ENCODE results near the gene ESR1. TPM values are rescaled to one million over a fixed set of nuclear protein-coding genes. Genes with fewer than 3 reads are reported as not detected.

The ESR1 gene
- total RNA-seq, 1 donor from 2014 or later: not detected

- no peak for TF ChIP-seq CTCF (IDR thresholded peaks at IDR 0.05; ENCODE audit: unreplicated experiment)
- no peak overlapping the region for H3K4me3 Mint-ChIP-seq (ENCODE audit: low read depth)
- DNase-seq (ENCODE audit: low spot score, unreplicated experiment): no peak
- H3K9me3 Mint-ChIP-seq (ENCODE audit: low read depth): no peaks in the 10 kb centered on the region
- no peak overlapping the region for H3K27ac Mint-ChIP-seq
- H3K4me1 Mint-ChIP-seq (ENCODE audit: low read depth): no peaks in the 10 kb centered on the region
- H3K36me3 Mint-ChIP-seq (ENCODE audit: insufficient read depth): peaks cover 4% of the 10 kb centered on the region
- H3K27me3 Mint-ChIP-seq: no peaks in the 10 kb centered on the region
Observed at GRCh38 chr6:152155792-152156191, 348.3 kb downstream of the ESR1 start.

GRCh38 chr6:152160346-152160745 lies 352.9 kb downstream of the ESR1 start:
- no peaks in the 10 kb centered on the region for H3K9me3 Mint-ChIP-seq (ENCODE audit: low read depth)
- no peak overlapping the region for H3K27ac Mint-ChIP-seq
- no peak for DNase-seq (ENCODE audit: low spot score, unreplicated experiment)
- no peaks in the 10 kb centered on the region for H3K27me3 Mint-ChIP-seq
- H3K4me3 Mint-ChIP-seq (ENCODE audit: low read depth): no peak overlapping the region
- H3K4me1 Mint-ChIP-seq (ENCODE audit: low read depth): peaks cover 3% of the 10 kb centered on the region
- no peak for TF ChIP-seq CTCF (IDR thresholded peaks at IDR 0.05; ENCODE audit: unreplicated experiment)
- H3K36me3 Mint-ChIP-seq (ENCODE audit: insufficient read depth): peaks cover 4% of the 10 kb centered on the region

- TF ChIP-seq CTCF (IDR thresholded peaks at IDR 0.05; ENCODE audit: unreplicated experiment): no peak
- Mint-ChIP-seq H3K9me3 (ENCODE audit: low read depth) (no peaks in the 10 kb centered on the region), H3K27ac (no peak overlapping the region), H3K4me1 (ENCODE audit: low read depth) (peaks cover 5% of the 10 kb centered on the region), H3K4me3 (ENCODE audit: low read depth) (no peak overlapping the region), H3K27me3 (no peaks in the 10 kb centered on the region), H3K36me3 (ENCODE audit: insufficient read depth) (peaks cover 2% of the 10 kb centered on the region)
- no peak for DNase-seq (ENCODE audit: low spot score, unreplicated experiment)
Observed at GRCh38 chr6:152161501-152161900, 354.0 kb downstream of the ESR1 start.

- DNase-seq (ENCODE audit: low spot score, unreplicated experiment): no peak
- no peaks in the 10 kb centered on the region for H3K9me3 Mint-ChIP-seq (ENCODE audit: low read depth)
- TF ChIP-seq CTCF (IDR thresholded peaks at IDR 0.05; ENCODE audit: unreplicated experiment): no peak
- H3K27me3 Mint-ChIP-seq: no peaks in the 10 kb centered on the region
- H3K4me1 Mint-ChIP-seq (ENCODE audit: low read depth): peaks cover 5% of the 10 kb centered on the region
- H3K27ac Mint-ChIP-seq: no peak overlapping the region
- H3K4me3 Mint-ChIP-seq (ENCODE audit: low read depth): no peak overlapping the region
- H3K36me3 Mint-ChIP-seq (ENCODE audit: insufficient read depth): peaks cover 2% of the 10 kb centered on the region
Observed at GRCh38 chr6:152164957-152165356, 357.5 kb downstream of the ESR1 start.

GRCh38 chr6:152166497-152166896 lies 359.0 kb downstream of the ESR1 start:
- Mint-ChIP-seq H3K4me1 (ENCODE audit: low read depth) (peaks cover 5% of the 10 kb centered on the region), H3K27me3 (no peaks in the 10 kb centered on the region), H3K4me3 (ENCODE audit: low read depth) (no peak overlapping the region), H3K27ac (no peak overlapping the region), H3K36me3 (ENCODE audit: insufficient read depth) (peaks cover 3% of the 10 kb centered on the region), H3K9me3 (ENCODE audit: low read depth) (no peaks in the 10 kb centered on the region)
- no peak for TF ChIP-seq CTCF (IDR thresholded peaks at IDR 0.05; ENCODE audit: unreplicated experiment)
- DNase-seq (ENCODE audit: low spot score, unreplicated experiment): no peak
